Glomerular visceral epithelial cell (primary cell): ENCODE data around the gene ARHGAP23.
A peak's percentile ranks its signal among the peaks of the same experiment; 100 is the strongest.
"Not testable (repeated sequence)": the region's sequence is repeated elsewhere in the genome, so short reads cannot be mapped to it uniquely, and the experiment has no call there.

Experiments
- DNase-seq: peaks from one replicate; pipeline ENCODE4 v3.0.0-alpha.2; 2016; ENCODE audit errors: extremely low spot score

ARHGAP23 gene

GRCh38 chr17:38421171-38421841 lies 7.0 kb upstream of the ARHGAP23 start:
- no peak for DNase-seq

- no peak for DNase-seq
Measured at GRCh38 chr17:38421871-38422827, 6.1 kb upstream of the ARHGAP23 start.

- no peak for DNase-seq
Measured at GRCh38 chr17:38424297-38424972, 3.8 kb upstream of the ARHGAP23 start.

DNA sequence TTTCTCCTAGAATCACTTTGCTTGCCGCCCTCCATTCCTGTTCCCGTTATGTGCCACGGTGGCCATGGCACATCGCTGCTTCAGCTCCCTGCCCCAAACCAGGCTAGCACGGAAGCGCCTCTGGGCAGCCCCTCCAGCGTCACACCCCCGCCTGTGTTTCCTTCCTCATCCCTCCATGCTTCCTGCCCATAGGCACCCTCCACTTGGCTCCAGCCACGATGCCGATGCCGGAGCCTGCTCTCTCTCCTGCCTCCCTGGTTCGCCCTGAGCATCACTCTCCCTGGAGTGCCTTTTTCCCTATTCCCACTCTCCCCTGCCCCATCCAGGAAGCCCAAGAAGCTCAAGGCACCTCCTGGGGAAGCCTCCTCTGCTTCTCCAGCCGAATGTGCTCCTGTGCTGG lies 3.2 kb upstream of the ARHGAP23 start:
- no peak for DNase-seq

GRCh38 chr17:38425744-38426143 lies 2.5 kb upstream of the ARHGAP23 start:
- DNase-seq: peak; percentile 30

DNA sequence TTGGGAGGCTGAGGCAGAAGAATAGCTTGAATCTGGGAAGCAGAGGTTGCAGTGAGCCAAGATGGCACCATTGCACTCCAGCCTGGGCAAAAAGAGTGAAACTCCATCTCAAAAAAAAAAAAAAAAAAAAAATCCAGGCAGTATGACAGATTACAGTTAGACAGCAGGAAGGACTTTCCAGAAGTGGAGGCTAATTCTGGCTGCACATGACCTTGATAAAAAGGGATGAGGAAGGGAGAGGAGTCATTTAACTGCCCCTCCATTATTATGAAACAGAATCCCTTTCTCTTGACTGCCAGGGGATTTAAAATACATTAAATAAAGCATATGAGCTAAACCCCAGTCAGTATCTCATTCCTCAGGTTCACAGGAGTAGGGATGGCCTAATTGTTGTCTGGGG lies 1.8 kb upstream of the ARHGAP23 start:
- DNase-seq: no peak

DNA sequence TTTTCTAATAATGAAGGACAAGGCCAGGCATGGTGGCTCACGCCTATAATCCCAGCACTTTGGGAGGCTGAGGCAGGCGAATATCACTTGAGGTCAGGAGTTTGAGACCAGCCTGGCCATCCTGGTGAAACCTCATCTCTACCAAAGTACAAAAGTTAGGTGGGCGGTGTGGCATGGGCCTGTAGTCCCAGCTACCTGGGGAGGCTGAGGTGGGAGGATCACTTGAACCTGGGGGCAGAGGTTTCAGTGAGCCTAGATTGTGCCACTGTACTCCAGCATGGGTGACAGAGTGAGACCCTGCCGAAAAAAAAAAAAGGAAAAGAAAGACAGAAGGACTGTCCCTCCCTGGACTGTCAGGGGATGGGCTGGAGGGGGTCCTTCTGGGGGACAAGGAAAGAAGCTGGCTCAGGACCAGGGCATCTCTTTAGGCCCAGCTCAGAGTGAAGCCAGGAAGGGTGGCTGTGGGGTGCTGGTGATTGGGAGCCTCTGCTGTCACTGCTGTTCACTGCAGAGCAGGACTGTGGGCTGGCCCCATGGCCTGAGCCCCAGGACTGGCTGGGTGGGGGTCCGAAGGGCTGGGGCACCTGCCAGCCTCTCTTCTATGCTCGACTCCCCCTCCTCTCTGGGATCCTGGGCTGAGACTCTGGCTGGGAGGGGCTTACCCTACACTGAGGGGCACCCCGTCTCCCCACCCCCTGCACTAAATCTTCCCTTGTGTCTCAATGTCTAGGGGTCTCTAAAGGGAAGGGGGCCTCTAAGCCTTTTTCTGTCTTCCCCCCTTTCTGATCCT lies 909 bp upstream of the ARHGAP23 start:
- DNase-seq: no peak

GRCh38 chr17:38428643-38429371 lies 543 bp downstream of the ARHGAP23 start:
- DNase-seq: peak; percentile 89

GRCh38 chr17:38429476-38430100 lies 1.3 kb downstream of the ARHGAP23 start:
- DNase-seq: no peak

DNA sequence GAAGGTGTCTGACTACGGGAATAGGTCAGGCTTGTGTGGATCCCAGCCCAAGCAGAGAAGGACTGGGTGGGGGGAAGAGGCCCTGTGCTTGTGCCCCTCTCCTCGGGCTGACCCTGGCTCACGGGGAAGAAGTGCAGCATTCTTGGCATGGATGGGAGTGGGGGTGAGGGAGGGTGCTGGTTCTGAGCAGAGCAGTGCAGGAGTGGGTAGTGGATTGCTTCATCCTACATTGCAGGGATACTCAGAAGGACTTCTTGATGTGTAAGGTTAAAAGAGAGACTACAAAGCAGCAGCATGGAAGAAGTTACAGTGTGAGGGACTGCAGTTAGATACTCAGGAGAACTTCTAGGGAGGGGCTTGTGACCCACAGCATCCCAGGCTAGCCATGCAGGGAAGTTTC lies 2.1 kb downstream of the ARHGAP23 start:
- DNase-seq: no peak

GRCh38 chr17:38430822-38431221 lies 2.6 kb downstream of the ARHGAP23 start:
- no peak for DNase-seq

GRCh38 chr17:38431346-38432145 lies 3.3 kb downstream of the ARHGAP23 start:
- DNase-seq: no peak

DNA sequence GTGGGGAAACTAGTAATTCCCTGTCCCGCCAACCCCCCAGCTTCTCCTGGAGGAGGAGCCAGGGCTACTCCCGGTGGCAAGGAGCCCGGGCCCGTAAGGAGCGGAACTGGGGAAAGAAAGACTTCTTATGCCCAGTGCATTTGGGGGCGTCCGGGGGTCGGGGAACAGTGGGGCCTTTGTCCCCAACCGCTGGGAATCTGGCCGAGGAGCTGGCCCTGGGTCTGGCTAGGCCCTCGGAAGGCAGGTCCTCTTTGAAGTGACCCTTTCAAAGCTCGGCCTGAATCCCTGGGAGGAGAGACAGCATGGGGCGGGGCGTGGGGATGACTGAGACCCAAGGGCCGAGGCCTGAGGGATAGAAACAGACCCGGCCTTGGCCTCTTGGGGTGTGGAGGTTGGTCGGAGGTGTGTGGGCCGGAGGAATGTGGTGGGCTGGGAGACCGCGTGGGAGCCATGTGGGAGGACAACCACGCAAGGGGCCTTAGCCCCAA lies 6.0 kb downstream of the ARHGAP23 start:
- no peak for DNase-seq

GRCh38 chr17:38435795-38436194 lies 7.5 kb downstream of the ARHGAP23 start:
- DNase-seq: no peak

DNA sequence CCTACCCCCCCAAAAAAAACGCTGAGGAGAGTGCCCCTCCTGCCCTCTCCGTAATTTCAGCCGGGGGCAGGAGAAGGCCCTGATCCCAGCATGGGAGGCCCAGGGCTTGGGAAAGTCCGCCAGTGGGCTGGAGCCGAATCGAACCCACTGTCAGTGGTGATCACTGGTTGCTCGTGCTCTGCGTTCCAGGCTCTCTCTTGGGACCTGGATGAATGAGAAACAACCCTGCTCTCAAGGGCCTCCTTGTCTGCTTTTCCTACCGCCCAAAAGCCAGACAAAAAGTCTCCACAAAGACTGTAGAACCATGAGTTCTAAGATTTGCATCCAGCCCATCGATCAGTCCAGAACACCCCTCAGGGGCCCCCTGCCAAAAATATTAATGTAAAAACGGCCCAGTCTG lies 8.1 kb downstream of the ARHGAP23 start:
- no peak for DNase-seq

GRCh38 chr17:38437313-38437712 lies 9.0 kb downstream of the ARHGAP23 start:
- DNase-seq: not testable (repeated sequence)

DNA sequence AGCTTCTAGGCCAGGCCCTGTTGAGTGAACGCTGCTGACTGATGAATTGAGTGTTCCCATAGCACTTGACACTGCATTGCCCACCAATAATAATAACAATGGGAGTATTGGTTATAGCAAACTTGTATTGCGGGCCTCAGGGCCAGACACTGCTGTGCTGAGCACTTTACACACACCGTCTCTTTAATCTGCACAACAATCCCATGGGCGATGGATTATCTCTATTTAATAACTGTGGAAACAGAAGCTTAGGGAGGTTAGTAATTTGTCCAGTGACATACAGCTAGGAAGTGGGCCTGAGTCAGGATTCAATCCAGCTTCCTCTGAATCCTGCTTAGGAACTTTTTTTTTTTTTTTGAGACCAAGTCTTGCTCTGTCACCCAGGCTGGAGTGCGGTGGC lies 11.2 kb downstream of the ARHGAP23 start:
- no peak for DNase-seq

DNA sequence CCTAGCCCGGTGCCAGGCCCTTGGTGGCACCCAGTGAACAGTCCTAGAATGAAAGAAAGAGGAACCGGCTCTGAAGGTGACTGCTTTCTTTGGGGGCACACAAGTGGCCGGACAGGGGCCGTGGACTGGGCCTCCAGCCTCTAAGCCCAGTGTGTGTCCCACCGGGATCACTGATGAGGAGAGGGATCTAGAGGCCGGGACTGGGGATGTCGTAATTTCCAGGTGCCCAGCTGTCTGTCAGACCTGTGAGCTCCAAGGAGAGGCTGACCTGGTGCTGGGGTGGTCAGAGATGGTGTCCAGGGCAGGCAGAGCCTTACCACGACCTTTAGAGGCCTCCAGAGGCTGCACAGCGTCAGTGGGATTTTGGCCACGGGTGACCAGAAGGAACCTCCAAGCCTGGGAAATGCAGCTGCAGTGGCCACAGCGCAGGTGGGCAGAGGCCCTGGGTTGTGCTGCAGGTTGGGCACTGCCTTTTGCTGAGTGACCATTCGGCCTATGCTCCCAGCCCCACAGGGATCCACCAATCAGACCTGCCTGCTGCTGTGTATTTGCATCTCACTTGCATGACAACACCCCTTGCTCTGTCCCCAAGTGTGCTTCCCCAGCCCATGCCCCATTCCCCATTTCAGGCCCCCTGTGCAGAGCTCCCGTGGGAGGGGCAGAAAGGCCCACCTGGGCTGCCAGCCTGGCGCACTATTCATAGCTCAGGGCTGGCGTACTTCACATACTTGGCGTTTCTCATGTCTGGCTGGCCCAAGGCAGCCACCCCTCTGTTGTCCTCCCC lies 12.5 kb downstream of the ARHGAP23 start:
- no peak for DNase-seq
